PFSK-1 (cell line): Measurements from ENCODE around the gene CASP2.

Source experiments
- FOXP2 ChIP-seq: optimal IDR thresholded peaks from 2 replicates; pipeline ENCODE3; 2011; ENCODE audit warnings: borderline replicate concordance, control low read depth, inconsistent platforms; ENCODE audit not compliant: insufficient read depth; ENCODE audit errors: extremely low read length, extremely low read depth
- POLR2AphosphoS5 ChIP-seq: IDR thresholded peaks from 2 replicates; pipeline ENCODE4 v1.6.1; 2012; ENCODE audit warnings: low read depth, mild to moderate bottlenecking, control low read depth, low read length, moderate library complexity
- SIN3A ChIP-seq: IDR thresholded peaks from 2 replicates; pipeline ENCODE4 v1.6.1; 2012; ENCODE audit warnings: mild to moderate bottlenecking, low read length, moderate library complexity, borderline replicate concordance; ENCODE audit not compliant: insufficient read depth
- TAF1 ChIP-seq: IDR thresholded peaks from 2 replicates; pipeline ENCODE4 v1.6.1; 2012; ENCODE audit warnings: low read length, control low read depth, borderline replicate concordance; ENCODE audit not compliant: insufficient read depth
- TF ChIP-seq, protein P1 (sequence below), 2 experiments: IDR thresholded peaks; 2 replicates each; pipeline versions ENCODE4 v1.6.1 to v1.8.0; 2011 to 2012; ENCODE audit warnings: low read depth in 2 of 2, low read length in 2 of 2, control low read depth in 1 of 2, inconsistent platforms in 1 of 2, mild to moderate bottlenecking in 1 of 2, moderate library complexity in 1 of 2; ENCODE audit not compliant: insufficient read depth in 1 of 2

The CASP2 gene

DNA sequence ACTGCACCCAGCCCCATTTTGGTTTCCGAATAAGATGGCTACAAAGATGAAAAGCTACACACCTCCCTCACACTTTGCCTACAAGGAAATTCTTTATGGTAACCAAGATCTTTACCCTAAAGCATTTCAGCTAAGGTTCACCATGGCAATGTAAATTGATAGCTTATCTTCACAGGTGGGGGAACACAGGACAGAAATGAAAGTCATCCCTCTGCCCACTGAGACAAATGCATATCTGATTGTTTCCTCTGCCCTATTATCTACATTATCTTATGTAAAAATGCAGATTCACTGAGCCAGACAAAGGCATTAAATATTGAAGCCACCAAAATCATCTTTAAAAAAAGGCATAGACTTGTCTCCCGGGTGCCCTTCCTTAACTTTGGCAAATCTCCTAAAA lies 6.6 kb upstream of the CASP2 start:
- no peak for TF ChIP-seq POLR2AphosphoS5
- TF ChIP-seq FOXP2 = no peak
- no peak for TF ChIP-seq SIN3A
- TF ChIP-seq, protein P1, sequence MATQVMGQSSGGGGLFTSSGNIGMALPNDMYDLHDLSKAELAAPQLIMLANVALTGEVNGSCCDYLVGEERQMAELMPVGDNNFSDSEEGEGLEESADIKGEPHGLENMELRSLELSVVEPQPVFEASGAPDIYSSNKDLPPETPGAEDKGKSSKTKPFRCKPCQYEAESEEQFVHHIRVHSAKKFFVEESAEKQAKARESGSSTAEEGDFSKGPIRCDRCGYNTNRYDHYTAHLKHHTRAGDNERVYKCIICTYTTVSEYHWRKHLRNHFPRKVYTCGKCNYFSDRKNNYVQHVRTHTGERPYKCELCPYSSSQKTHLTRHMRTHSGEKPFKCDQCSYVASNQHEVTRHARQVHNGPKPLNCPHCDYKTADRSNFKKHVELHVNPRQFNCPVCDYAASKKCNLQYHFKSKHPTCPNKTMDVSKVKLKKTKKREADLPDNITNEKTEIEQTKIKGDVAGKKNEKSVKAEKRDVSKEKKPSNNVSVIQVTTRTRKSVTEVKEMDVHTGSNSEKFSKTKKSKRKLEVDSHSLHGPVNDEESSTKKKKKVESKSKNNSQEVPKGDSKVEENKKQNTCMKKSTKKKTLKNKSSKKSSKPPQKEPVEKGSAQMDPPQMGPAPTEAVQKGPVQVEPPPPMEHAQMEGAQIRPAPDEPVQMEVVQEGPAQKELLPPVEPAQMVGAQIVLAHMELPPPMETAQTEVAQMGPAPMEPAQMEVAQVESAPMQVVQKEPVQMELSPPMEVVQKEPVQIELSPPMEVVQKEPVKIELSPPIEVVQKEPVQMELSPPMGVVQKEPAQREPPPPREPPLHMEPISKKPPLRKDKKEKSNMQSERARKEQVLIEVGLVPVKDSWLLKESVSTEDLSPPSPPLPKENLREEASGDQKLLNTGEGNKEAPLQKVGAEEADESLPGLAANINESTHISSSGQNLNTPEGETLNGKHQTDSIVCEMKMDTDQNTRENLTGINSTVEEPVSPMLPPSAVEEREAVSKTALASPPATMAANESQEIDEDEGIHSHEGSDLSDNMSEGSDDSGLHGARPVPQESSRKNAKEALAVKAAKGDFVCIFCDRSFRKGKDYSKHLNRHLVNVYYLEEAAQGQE (IDR thresholded peaks at IDR 0.05; ENCODE audit: insufficient read depth in 1 of 2, low read depth in 2 of 2, low read length in 2 of 2) = no peak
- no peak for TF ChIP-seq TAF1

DNA sequence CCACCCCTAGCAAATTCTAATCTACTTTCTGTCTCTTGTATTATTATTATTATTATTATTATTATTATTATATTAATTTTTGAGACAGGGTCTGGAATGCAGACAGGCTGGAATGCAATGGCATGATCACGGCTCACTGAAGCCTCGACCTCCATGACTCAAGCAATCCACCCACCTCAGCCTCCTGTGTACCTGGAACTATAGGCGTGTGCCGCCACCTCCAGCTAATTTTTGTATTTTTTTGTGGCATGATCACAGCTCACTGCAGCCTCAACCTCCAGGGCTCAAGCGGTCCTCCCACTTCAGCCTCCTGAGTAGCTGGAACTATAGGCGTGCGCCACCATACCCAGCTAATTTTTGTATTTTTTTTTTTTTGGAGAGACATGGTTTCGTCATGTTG lies 6.0 kb upstream of the CASP2 start:
- TF ChIP-seq POLR2AphosphoS5 = no peak
- TF ChIP-seq, protein P1 (IDR thresholded peaks at IDR 0.05; ENCODE audit: insufficient read depth in 1 of 2, low read depth in 2 of 2, low read length in 2 of 2) = no peak
- TF ChIP-seq SIN3A = no peak
- no peak for TF ChIP-seq TAF1
- no peak for TF ChIP-seq FOXP2

DNA sequence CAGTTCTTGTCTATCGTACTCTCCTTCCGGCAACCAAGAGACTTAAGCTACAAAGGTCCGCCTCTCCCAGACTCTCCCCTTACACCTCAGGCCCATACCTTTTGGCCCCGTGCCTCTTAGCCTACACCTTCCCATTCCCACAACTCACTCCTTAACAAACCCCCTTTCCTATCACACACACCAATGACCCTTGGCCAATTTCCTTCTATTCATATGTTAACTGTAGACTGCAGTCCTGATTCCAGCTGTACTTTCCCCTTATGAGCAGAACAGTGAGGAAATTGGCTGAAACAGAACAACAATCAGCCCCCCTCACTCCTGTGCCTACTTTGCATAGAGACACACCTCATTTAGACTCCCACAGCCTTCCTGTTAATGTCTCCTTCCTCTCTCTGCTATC lies 4.8 kb upstream of the CASP2 start:
- TF ChIP-seq POLR2AphosphoS5 (no peak), TAF1 (no peak), SIN3A (no peak), FOXP2 (no peak)
- TF ChIP-seq, protein P1 (IDR thresholded peaks at IDR 0.05; ENCODE audit: insufficient read depth in 1 of 2, low read depth in 2 of 2, low read length in 2 of 2) = no peak

DNA sequence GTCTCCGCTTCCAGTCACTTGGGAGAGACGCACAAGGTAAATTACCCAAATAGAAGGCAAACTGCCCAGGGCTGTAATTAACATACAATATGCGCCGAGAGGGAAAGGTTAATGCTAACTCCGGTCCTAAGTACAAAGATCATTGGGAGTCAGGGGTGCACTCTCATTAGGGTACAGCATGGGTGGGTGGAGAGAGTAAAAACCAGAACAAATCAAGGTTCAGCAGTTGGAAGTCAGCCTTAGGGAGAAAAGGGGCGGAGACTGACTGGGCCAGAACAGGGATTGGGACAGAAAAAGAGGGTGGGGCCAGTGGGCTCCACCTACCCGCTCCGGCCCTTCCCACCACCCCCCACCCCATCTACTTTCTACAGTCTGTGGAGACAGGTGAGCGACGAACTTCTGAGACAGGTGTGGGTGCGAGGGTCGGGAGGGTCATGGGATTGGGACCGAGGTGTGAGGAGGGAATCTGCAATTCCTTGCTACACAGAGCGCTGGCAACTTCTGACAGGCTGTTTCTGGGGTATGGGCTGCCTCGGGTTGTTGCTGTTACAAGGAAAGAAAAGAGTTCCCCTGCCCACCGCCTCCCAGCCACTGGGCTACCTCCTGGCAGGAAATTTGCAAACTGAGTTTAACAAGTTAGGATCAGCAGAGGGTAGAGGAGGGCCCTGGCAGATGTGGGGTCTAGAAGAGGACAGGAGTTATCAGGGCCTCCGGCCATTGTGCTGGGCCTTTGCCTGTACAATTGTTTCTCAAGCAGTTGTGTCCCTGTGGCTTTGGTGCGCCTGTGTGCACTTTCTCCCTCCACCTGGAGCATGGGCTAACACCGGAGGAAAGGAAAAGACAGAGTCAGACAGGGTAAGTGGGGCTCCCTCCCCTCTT lies 3.3 kb upstream of the CASP2 start, which contains the start of gene TMEM139:
Gene TMEM139 (plus strand): TSS at position 368 of the 879 bp plus-strand sequence. CDS start 1,000 bp downstream, outside the sequence.
- TF ChIP-seq SIN3A = no peak
- no peak for TF ChIP-seq FOXP2
- TF ChIP-seq POLR2AphosphoS5 = no peak
- no peak for TF ChIP-seq TAF1
- TF ChIP-seq, protein P1 (IDR thresholded peaks at IDR 0.05; ENCODE audit: insufficient read depth in 1 of 2, low read depth in 2 of 2, low read length in 2 of 2) = no peak

DNA sequence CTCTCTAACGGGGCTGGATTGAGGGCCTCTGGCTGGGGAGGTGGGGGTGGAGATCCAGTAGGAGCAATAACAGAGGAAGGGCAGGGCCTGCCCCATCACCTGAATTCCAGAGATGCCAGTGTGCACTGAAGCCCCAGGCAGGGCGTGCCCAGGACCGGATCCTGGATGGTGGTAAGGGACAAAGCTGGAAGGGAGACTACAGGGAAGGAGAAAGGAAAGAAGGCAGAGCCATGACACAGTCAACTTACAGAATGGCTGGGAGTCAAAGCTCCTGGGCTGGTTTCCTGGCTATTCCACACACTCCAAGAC lies 2.7 kb upstream of the CASP2 start:
- no peak for TF ChIP-seq SIN3A
- TF ChIP-seq, protein P1 (IDR thresholded peaks at IDR 0.05; ENCODE audit: insufficient read depth in 1 of 2, low read depth in 2 of 2, low read length in 2 of 2) = no peak
- no peak for TF ChIP-seq POLR2AphosphoS5
- no peak for TF ChIP-seq TAF1
- TF ChIP-seq FOXP2 = no peak
